Lung (tissue), 12 donors: Measurements from ENCODE around the gene COL13A1. TPM values are rescaled to one million over a fixed set of nuclear protein-coding genes. Genes with fewer than 3 reads are reported as not detected.

Source experiments
- ATAC-seq: fragments of 200-7000 bp; cut with Tn5 transposase; one replicate; pipeline ENCODE4 v1.9.1; 2020; ENCODE audit warnings: moderate number of reproducible peaks; ENCODE audit not compliant: insufficient read depth, low FRiP score
- DNase-seq, 3 donors: peaks; one replicate each; pipeline ENCODE4 v3.0.0-alpha.2; 2013 to 2017
- H3K27ac ChIP-seq, 2 donors: one replicate each; pipeline ENCODE4 v1.5.1; 2013; ENCODE audit warnings: mild to moderate bottlenecking in 2 of 2, moderate library complexity in 2 of 2, control low read depth in 1 of 2, inconsistent platforms in 1 of 2, low read depth in 1 of 2, low read length in 1 of 2
- H3K27me3 ChIP-seq, 3 donors: one replicate each; pipeline ENCODE4 v1.5.1; 2013; ENCODE audit warnings: low read length in 2 of 3; ENCODE audit not compliant: control insufficient read depth in 3 of 3, insufficient read depth in 3 of 3
- H3K36me3 ChIP-seq, 4 donors: one replicate each; pipeline ENCODE4 v1.5.1; 2013; ENCODE audit warnings: low read length in 4 of 4, mild to moderate bottlenecking in 1 of 4, moderate library complexity in 1 of 4; ENCODE audit not compliant: control insufficient read depth in 4 of 4, insufficient read depth in 4 of 4
- H3K4me1 ChIP-seq, 5 donors: one replicate each; pipeline ENCODE4 v1.5.1; 2013; ENCODE audit warnings: low read length in 5 of 5, mild to moderate bottlenecking in 2 of 5, moderate library complexity in 1 of 5; ENCODE audit not compliant: control insufficient read depth in 5 of 5, insufficient read depth in 5 of 5
- H3K4me3 ChIP-seq: one replicate; pipeline ENCODE4 v1.5.1; 2013; ENCODE audit warnings: mild to moderate bottlenecking, control low read depth, moderate library complexity
- H3K9ac ChIP-seq, 2 donors: one replicate each; pipeline ENCODE4 v1.5.1; 2013; ENCODE audit warnings: low read length in 2 of 2, control low read depth in 1 of 2; ENCODE audit not compliant: insufficient read depth in 1 of 2
- H3K9me3 ChIP-seq, 4 donors: one replicate each; pipeline ENCODE4 v1.5.1; 2013; ENCODE audit warnings: low read length in 3 of 4, mild to moderate bottlenecking in 1 of 4, moderate library complexity in 1 of 4; ENCODE audit not compliant: control insufficient read depth in 4 of 4, insufficient read depth in 3 of 4
- WGBS, 2 donors: extraction: QIAGEN DNeasy Blood & Tissue Kit; methylation state at CpG; one replicate each; pipeline ENCODE4 v1.1.7; 2013; 5-methylcytosine and 5-hydroxymethylcytosine counted together
- polyA plus RNA-seq, 2 donors: library from polyadenylated mRNA; stranded (reverse); fragments of 200-250 nt; gene quantifications; one replicate each; pipeline ENCODE4 v1.2.1, GENCODE V29; 2013
- total RNA-seq, 2 donors: library from RNA; depleted of rRNA in 1 of 2; stranded (reverse); fragments of >200 nt in 1 of 2; gene quantifications; one replicate each; pipeline ENCODE4 v1.2.1, GENCODE V29; 2014 to 2021
- TF ChIP-seq, protein P1 (sequence below): IDR thresholded peaks from 2 replicates; pipeline ENCODE4 v1.5.1; 2012; ENCODE audit warnings: mild to moderate bottlenecking; ENCODE audit errors: control extremely low read depth, extremely low read depth
- donor health status: control.
- donor health status: control.
- donor health status: Bipolar disorder and iron deficiency.
- donor health status: healthy.
- donor health status: DM: yes; HTN: yes; CAD: no.

COL13A1 gene
- total and polyA plus RNA-seq, 4 donors = 2.7 to 42.1 (median 5.6) TPM

DNA sequence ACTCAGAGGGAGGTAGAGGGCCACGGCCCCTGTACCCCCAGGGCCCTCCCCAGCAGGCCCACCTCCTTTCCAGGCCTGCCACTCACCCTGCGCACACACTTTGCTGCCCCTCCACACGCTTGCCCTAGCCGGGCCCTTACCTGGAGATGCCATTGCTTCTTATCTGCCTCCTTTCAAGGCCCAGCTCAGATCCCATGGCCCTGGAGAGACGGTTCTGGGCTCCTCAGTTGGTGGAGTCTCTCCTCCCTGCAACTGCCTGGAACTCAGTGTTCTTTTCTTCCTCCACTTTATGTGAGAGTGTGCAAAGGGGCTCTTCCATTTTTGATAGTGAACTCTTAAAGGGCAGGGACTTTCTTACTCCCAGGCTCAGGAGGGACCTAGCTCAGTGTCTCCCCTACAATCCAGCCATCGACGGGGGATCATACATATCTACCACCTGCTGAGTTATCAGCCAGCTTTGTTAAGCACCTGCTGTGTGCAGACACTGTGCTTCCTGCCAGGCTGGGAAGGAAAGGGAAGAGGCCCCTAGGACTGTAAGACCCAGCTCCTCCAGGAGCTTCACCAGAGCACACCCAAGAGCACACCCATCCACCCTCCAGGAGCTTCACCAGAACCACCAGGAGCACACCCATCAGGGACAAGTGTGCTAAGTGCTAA lies 161.6 kb downstream of the COL13A1 start:
- H3K9ac ChIP-seq = no peak overlapping the region
- no peaks in the 10 kb centered on the region for H3K36me3 ChIP-seq
- no peaks in the 10 kb centered on the region for H3K27me3 ChIP-seq
- H3K27ac ChIP-seq = no peak overlapping the region
- no peak for DNase-seq
- no peak overlapping the region for H3K4me3 ChIP-seq
- peaks cover 0 to 18% (median 4%) of the 10 kb centered on the region in 5 donors for H3K4me1 ChIP-seq
- ATAC-seq = no peak
- no peaks in the 10 kb centered on the region for H3K9me3 ChIP-seq
- 80 to 86% methylated on average over 7 of the region's 7 CpGs for WGBS, 2 donors
- TF ChIP-seq, protein P1, sequence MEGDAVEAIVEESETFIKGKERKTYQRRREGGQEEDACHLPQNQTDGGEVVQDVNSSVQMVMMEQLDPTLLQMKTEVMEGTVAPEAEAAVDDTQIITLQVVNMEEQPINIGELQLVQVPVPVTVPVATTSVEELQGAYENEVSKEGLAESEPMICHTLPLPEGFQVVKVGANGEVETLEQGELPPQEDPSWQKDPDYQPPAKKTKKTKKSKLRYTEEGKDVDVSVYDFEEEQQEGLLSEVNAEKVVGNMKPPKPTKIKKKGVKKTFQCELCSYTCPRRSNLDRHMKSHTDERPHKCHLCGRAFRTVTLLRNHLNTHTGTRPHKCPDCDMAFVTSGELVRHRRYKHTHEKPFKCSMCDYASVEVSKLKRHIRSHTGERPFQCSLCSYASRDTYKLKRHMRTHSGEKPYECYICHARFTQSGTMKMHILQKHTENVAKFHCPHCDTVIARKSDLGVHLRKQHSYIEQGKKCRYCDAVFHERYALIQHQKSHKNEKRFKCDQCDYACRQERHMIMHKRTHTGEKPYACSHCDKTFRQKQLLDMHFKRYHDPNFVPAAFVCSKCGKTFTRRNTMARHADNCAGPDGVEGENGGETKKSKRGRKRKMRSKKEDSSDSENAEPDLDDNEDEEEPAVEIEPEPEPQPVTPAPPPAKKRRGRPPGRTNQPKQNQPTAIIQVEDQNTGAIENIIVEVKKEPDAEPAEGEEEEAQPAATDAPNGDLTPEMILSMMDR = no peak

DNA sequence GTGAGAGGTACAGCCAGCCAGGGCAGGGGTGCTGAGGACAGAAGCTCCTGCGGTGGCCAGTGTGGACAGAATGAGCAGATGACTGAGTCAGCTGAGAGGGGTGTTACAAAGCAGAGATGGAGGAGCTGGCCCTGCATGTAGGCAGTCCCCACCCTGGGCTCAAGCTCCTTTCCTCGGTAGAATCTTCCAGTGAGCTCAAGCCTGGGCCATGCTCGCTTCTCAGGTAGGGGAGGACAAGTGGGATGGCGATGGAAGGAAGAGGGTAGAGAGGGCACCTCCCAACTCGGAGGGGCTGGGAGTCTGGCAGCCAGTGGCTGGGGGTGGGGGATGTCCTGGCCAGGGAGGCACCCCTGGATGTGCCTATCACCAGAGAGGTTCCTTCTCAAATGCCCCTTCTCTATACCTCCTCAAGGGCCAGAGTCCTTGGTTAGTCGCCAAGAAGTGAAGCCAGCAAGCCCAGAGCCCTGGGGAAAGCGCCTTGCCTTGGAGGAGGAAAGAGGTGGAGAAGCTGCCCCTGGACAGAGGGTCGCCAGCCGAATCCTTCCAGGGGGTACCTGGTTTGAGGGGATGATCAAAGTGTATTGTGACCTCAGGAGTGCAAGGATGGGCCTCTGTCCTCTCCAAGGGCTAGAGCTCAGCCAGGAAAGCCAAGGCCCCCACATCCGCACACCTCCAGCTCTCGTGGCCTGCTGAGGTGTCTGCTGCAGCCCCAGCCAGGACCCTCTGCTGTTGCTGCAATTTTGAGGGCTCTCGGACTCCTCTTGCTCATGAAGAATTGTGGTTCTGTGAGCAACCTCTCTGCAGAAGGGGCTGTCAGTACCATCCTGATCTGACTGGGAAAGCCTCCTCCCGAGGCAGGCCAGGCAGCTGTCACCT lies 162.4 kb downstream of the COL13A1 start:
- TF ChIP-seq, protein P1 = no peak
- Histone ChIP-seq H3K4me1 (peaks cover 0 to 18% (median 4%) of the 10 kb centered on the region in 5 donors), H3K4me3 (no peak overlapping the region), H3K9ac (no peak overlapping the region), H3K27ac (no peak overlapping the region), H3K27me3 (no peaks in the 10 kb centered on the region), H3K9me3 (no peaks in the 10 kb centered on the region), H3K36me3 (no peaks in the 10 kb centered on the region)
- ATAC-seq = no peak
- WGBS, 2 donors = 88 to 93% methylated on average over 13 of the region's 13 CpGs
- DNase-seq = no peak

DNA sequence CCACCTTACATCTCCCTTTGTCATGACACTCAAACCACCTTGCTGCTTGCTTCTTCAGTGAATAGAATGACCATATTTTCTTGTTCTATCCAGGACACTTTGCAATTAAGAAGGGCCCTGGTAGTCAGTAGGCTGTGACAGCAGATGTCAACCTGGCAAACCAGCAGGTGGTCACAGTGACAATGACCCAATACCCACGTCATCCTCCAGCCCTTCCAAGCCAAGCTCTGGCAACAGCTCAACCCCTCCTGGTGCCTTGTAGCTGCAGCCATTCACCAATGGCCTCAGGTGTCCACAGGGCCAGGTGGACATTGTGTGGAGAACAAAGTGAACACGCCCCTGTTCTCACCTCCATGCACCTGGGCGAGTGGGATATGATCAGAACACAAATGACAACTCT lies 163.4 kb downstream of the COL13A1 start:
- Histone ChIP-seq H3K4me1 (peaks cover 0 to 18% (median 4%) of the 10 kb centered on the region in 5 donors), H3K36me3 (no peaks in the 10 kb centered on the region), H3K27me3 (no peaks in the 10 kb centered on the region), H3K27ac (no peak overlapping the region), H3K9ac (no peak overlapping the region), H3K9me3 (no peaks in the 10 kb centered on the region), H3K4me3 (no peak overlapping the region)
- 78 to 88% methylated on average over 3 of the region's 3 CpGs for WGBS, 2 donors
- DNase-seq (no peak), ATAC-seq (no peak)
- TF ChIP-seq, protein P1 = no peak
